OCI-LY1 (cell line): ENCODE measurements around the gene ZMIZ1.

Experiments used
- H2AFZ ChIP-seq: fragments of 200-600 bp; sonication (generic), shearing (Covaris generic); 2 replicates; pipeline ENCODE4 v1.6.0; 2014; ENCODE audit warnings: antibody characterized with exemption, mild to moderate bottlenecking, low read length
- H3F3A ChIP-seq: fragments of 200-600 bp; sonication (generic), shearing (Covaris generic); 2 replicates; pipeline ENCODE4 v1.6.0; 2014; ENCODE audit warnings: mild to moderate bottlenecking, antibody characterized with exemption, low read length, moderate library complexity; ENCODE audit not compliant: insufficient read depth
- H3K27ac ChIP-seq: fragments of 200-600 bp; sonication (generic); 2 replicates; pipeline ENCODE4 v1.5.1; 2014; ENCODE audit warnings: low read length, mixed run types, mild to moderate bottlenecking, low read depth; ENCODE audit not compliant: poor library complexity, severe bottlenecking
- H3K27me3 ChIP-seq: fragments of 200-600 bp; sonication (generic); 2 replicates; pipeline ENCODE4 v1.6.0; 2014; ENCODE audit warnings: antibody characterized with exemption, mild to moderate bottlenecking, low read length, moderate library complexity; ENCODE audit not compliant: insufficient read depth
- H3K36me3 ChIP-seq: fragments of 200-600 bp; sonication (generic); 2 replicates; pipeline ENCODE4 v1.6.1; 2014; ENCODE audit warnings: mild to moderate bottlenecking, antibody characterized with exemption, low read length, moderate library complexity, mixed read lengths; ENCODE audit not compliant: insufficient read depth
- H3K4me1 ChIP-seq: fragments of 200-600 bp; sonication (generic); 2 replicates; pipeline ENCODE4 v1.5.1; 2014; ENCODE audit warnings: mild to moderate bottlenecking, low read length, moderate library complexity; ENCODE audit not compliant: insufficient read depth, severe bottlenecking
- H3K4me2 ChIP-seq: fragments of 200-600 bp; sonication (generic), shearing (Covaris generic); 2 replicates; pipeline ENCODE4 v1.6.1; 2014; ENCODE audit warnings: low read length
- H3K4me3 ChIP-seq: fragments of 200-600 bp; sonication (generic); 2 replicates; pipeline ENCODE4 v1.5.1; 2014; ENCODE audit warnings: low read length, low read depth, mild to moderate bottlenecking, mixed read lengths; ENCODE audit not compliant: poor library complexity, severe bottlenecking
- H3K79me2 ChIP-seq: fragments of 200-600 bp; shearing (Covaris generic); 2 replicates; pipeline ENCODE4 v1.6.1; 2016; ENCODE audit warnings: mixed run types, low read length, mixed read lengths; ENCODE audit not compliant: insufficient read depth
- H3K9ac ChIP-seq: fragments of 200-600 bp; sonication (generic), shearing (Covaris generic); 2 replicates; pipeline ENCODE4 v1.6.1; 2014; ENCODE audit warnings: mild to moderate bottlenecking, low read length, mixed read lengths
- H3K9me2 ChIP-seq: fragments of 200-600 bp; sonication (generic), shearing (Covaris generic); 2 replicates; pipeline ENCODE4 v1.6.1; 2014; ENCODE audit warnings: low read depth, mild to moderate bottlenecking, low read length, mixed read lengths
- H3K9me3 ChIP-seq: fragments of 200-600 bp; shearing (Covaris generic); 2 replicates; pipeline ENCODE4 v1.6.1; 2014; ENCODE audit warnings: low read length, mixed read lengths
- H4K20me1 ChIP-seq: fragments of 200-600 bp; sonication (generic), shearing (Covaris generic); 2 replicates; pipeline ENCODE4 v1.6.0; 2016; ENCODE audit warnings: mild to moderate bottlenecking, low read length; ENCODE audit not compliant: insufficient read depth
- EZH2 ChIP-seq: fragments of 200-600 bp; sonication (generic), shearing (Covaris generic); IDR thresholded peaks from 2 replicates; pipeline ENCODE4 v1.8.0; 2017; ENCODE audit warnings: borderline replicate concordance, mixed run types, mild to moderate bottlenecking, antibody characterized with exemption, low read length, moderate library complexity, mixed read lengths
- TF ChIP-seq, protein P1 (sequence below): fragments of 200-600 bp; sonication (generic), shearing (Covaris generic); IDR thresholded peaks from 2 replicates; pipeline ENCODE4 v1.5.1; 2017; ENCODE audit warnings: mild to moderate bottlenecking, antibody characterized with exemption, low read length, moderate library complexity, mixed read lengths

The ZMIZ1 gene

GRCh38 chr10:79156334-79157274 lies 87.8 kb downstream of the ZMIZ1 start:
- Histone ChIP-seq H3K27ac (no peak overlapping the region), H4K20me1 (no peaks in the 10 kb centered on the region), H3K4me1 (no peaks in the 10 kb centered on the region), H3K9me2 (no peaks in the 10 kb centered on the region), H3K79me2 (no peaks in the 10 kb centered on the region), H3K4me2 (no peak overlapping the region), H3K27me3 (no peaks in the 10 kb centered on the region), H3K36me3 (no peaks in the 10 kb centered on the region), H3K9me3 (no peaks in the 10 kb centered on the region), H3K4me3 (no peak overlapping the region), H3F3A (no peaks in the 10 kb centered on the region), H3K9ac (no peak overlapping the region), H2AFZ (no peak overlapping the region)
- TF ChIP-seq, protein P1, sequence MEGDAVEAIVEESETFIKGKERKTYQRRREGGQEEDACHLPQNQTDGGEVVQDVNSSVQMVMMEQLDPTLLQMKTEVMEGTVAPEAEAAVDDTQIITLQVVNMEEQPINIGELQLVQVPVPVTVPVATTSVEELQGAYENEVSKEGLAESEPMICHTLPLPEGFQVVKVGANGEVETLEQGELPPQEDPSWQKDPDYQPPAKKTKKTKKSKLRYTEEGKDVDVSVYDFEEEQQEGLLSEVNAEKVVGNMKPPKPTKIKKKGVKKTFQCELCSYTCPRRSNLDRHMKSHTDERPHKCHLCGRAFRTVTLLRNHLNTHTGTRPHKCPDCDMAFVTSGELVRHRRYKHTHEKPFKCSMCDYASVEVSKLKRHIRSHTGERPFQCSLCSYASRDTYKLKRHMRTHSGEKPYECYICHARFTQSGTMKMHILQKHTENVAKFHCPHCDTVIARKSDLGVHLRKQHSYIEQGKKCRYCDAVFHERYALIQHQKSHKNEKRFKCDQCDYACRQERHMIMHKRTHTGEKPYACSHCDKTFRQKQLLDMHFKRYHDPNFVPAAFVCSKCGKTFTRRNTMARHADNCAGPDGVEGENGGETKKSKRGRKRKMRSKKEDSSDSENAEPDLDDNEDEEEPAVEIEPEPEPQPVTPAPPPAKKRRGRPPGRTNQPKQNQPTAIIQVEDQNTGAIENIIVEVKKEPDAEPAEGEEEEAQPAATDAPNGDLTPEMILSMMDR: no peak
- TF ChIP-seq EZH2: no peak

- Histone ChIP-seq H4K20me1 (no peaks in the 10 kb centered on the region), H3K4me2 (no peak overlapping the region), H3K4me3 (no peak overlapping the region)
Measured at GRCh38 chr10:79158004-79158340, 89.2 kb downstream of the ZMIZ1 start.

GRCh38 chr10:79158402-79159097 lies 89.8 kb downstream of the ZMIZ1 start:
- H3K9me3 ChIP-seq: no peaks in the 10 kb centered on the region
- no peak overlapping the region for H3K4me2 ChIP-seq
- no peak overlapping the region for H3K4me3 ChIP-seq
- H3K79me2 ChIP-seq: no peaks in the 10 kb centered on the region
- H2AFZ ChIP-seq: no peak overlapping the region
- H3K27me3 ChIP-seq: no peaks in the 10 kb centered on the region
- no peak for TF ChIP-seq EZH2
- TF ChIP-seq, protein P1: no peak
- H3K27ac ChIP-seq: no peak overlapping the region
- no peak overlapping the region for H3K9ac ChIP-seq
- H4K20me1 ChIP-seq: no peaks in the 10 kb centered on the region
- no peaks in the 10 kb centered on the region for H3K36me3 ChIP-seq
- H3K4me1 ChIP-seq: no peaks in the 10 kb centered on the region
- no peaks in the 10 kb centered on the region for H3K9me2 ChIP-seq
- no peaks in the 10 kb centered on the region for H3F3A ChIP-seq

More at GRCh38 chr10:79158004-79158340, 89.2 kb downstream of the ZMIZ1 start:
- Histone ChIP-seq H2AFZ (no peak overlapping the region), H3F3A (no peaks in the 10 kb centered on the region), H3K27ac (no peak overlapping the region), H3K4me1 (no peaks in the 10 kb centered on the region), H3K9ac (no peak overlapping the region), H3K27me3 (no peaks in the 10 kb centered on the region), H3K79me2 (no peaks in the 10 kb centered on the region), H3K9me2 (no peaks in the 10 kb centered on the region), H3K36me3 (no peaks in the 10 kb centered on the region), H3K9me3 (no peaks in the 10 kb centered on the region)
- TF ChIP-seq, protein P1: no peak
- TF ChIP-seq EZH2: no peak
